Progenitor cell of endocrine pancreas (in vitro differentiated cells): ENCODE data around the gene CDH6. TPM values are rescaled to one million over a fixed set of nuclear protein-coding genes. Genes with fewer than 3 reads are reported as not detected.

Experiments used
- DNase-seq: peaks from one replicate; pipeline ENCODE4 v3.0.0; 2021; ENCODE audit warnings: low spot score; ENCODE audit not compliant: unreplicated experiment
- H3K27ac Mint-ChIP-seq: 2 replicates; pipeline ENCODE4 v1.8.0; 2021; ENCODE audit warnings: mild to moderate bottlenecking, moderate library complexity, mixed read lengths
- H3K27me3 Mint-ChIP-seq: 2 replicates; pipeline ENCODE4 v1.8.0; 2021; ENCODE audit warnings: mixed read lengths
- H3K36me3 Mint-ChIP-seq: 2 replicates; pipeline ENCODE4 v1.8.0; 2022; ENCODE audit warnings: mixed read lengths; ENCODE audit not compliant: insufficient read depth
- H3K4me1 Mint-ChIP-seq: 2 replicates; pipeline ENCODE4 v1.8.0; 2021; ENCODE audit warnings: low read depth, mixed read lengths
- H3K4me3 Mint-ChIP-seq: 2 replicates; pipeline ENCODE4 v1.8.0; 2021; ENCODE audit warnings: low read depth, mild to moderate bottlenecking, moderate library complexity, mixed read lengths
- H3K9me3 Mint-ChIP-seq: 2 replicates; pipeline ENCODE4 v1.8.0; 2021; ENCODE audit warnings: low read depth, mixed read lengths
- total RNA-seq: library from RNA; stranded (reverse); gene quantifications from 2 replicates; pipeline ENCODE4 v1.2.1, GENCODE V29; 2021
- TF ChIP-seq, protein P1 (sequence below): fragments of 200-600 bp; sonication (generic); IDR thresholded peaks from one replicate; pipeline ENCODE4 v1.5.0; 2021; ENCODE audit warnings: antibody characterized with exemption, mild to moderate bottlenecking; ENCODE audit not compliant: unreplicated experiment

The CDH6 gene
- total RNA-seq, 1 donor from 2014 or later, result 132 TPM

GRCh38 chr5:31187591-31187990, 5.9 kb upstream of the CDH6 start:
- TF ChIP-seq, protein P1, sequence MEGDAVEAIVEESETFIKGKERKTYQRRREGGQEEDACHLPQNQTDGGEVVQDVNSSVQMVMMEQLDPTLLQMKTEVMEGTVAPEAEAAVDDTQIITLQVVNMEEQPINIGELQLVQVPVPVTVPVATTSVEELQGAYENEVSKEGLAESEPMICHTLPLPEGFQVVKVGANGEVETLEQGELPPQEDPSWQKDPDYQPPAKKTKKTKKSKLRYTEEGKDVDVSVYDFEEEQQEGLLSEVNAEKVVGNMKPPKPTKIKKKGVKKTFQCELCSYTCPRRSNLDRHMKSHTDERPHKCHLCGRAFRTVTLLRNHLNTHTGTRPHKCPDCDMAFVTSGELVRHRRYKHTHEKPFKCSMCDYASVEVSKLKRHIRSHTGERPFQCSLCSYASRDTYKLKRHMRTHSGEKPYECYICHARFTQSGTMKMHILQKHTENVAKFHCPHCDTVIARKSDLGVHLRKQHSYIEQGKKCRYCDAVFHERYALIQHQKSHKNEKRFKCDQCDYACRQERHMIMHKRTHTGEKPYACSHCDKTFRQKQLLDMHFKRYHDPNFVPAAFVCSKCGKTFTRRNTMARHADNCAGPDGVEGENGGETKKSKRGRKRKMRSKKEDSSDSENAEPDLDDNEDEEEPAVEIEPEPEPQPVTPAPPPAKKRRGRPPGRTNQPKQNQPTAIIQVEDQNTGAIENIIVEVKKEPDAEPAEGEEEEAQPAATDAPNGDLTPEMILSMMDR, result no peak
- DNase-seq, result no peak
- Mint-ChIP-seq H3K27ac (no peak overlapping the region), H3K4me1 (peaks cover 8% of the 10 kb centered on the region), H3K27me3 (no peaks in the 10 kb centered on the region), H3K9me3 (peaks cover 11% of the 10 kb centered on the region), H3K36me3 (no peaks in the 10 kb centered on the region), H3K4me3 (no peak overlapping the region)

- H3K4me1 Mint-ChIP-seq, result peaks cover 33% of the 10 kb centered on the region
- no peaks in the 10 kb centered on the region for H3K36me3 Mint-ChIP-seq
- no peak for DNase-seq
- no peaks in the 10 kb centered on the region for H3K27me3 Mint-ChIP-seq
- TF ChIP-seq, protein P1, result no peak
- no peak overlapping the region for H3K27ac Mint-ChIP-seq
- no peaks in the 10 kb centered on the region for H3K9me3 Mint-ChIP-seq
- no peak overlapping the region for H3K4me3 Mint-ChIP-seq
Measured at GRCh38 chr5:31192442-31192841, 1.0 kb upstream of the CDH6 start.

DNA sequence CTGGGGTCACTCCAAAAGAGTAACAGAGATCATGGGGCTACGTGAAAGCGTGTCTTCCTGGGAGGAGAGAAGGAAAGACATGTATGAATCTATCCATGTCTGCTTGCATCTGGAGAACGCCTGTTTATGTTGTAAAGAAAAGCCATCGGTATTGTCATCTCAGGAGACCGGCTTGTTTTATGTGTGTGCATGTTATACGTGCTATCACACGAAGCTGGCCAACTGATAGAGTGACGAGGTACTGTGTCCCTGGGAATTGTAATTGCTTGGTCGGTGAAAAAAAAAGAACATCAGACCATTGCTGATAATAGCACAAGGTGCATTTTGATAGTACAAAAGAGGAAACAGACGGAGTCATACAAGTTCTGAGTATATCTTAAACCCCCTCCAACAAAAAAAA, 370 bp upstream of the CDH6 start:
- H3K4me1 Mint-ChIP-seq, result peaks cover 37% of the 10 kb centered on the region
- H3K27ac Mint-ChIP-seq, result peak overlapping the region; percentile 95
- no peaks in the 10 kb centered on the region for H3K27me3 Mint-ChIP-seq
- peak overlapping the region; percentile 95 for H3K4me3 Mint-ChIP-seq
- DNase-seq, result no peak
- TF ChIP-seq, protein P1, result no peak
- H3K9me3 Mint-ChIP-seq, result no peaks in the 10 kb centered on the region
- no peaks in the 10 kb centered on the region for H3K36me3 Mint-ChIP-seq

DNA sequence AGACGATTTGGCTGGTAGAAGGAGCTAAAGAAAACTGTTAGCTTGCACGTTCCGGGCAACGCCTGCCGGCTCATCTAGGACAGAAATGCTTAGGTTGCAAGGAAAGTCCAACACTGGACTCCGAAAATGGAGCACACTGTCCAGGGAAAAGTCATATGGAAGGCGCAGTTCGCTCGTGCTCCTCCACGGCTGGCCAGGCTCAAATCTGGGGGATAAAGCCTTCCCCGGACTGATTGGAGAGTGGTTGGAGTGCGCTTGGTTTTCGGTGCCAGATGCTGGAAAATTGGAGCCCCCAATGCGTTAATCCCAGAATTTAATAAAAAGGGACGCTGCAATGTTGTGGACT, 955 bp downstream of the CDH6 start:
- peaks cover 37% of the 10 kb centered on the region for H3K4me1 Mint-ChIP-seq
- peak overlapping the region; percentile 83 for H3K27ac Mint-ChIP-seq
- H3K27me3 Mint-ChIP-seq, result no peaks in the 10 kb centered on the region
- no peaks in the 10 kb centered on the region for H3K36me3 Mint-ChIP-seq
- TF ChIP-seq, protein P1, result no peak
- peak overlapping the region; percentile 95 for H3K4me3 Mint-ChIP-seq
- no peaks in the 10 kb centered on the region for H3K9me3 Mint-ChIP-seq
- no peak for DNase-seq

GRCh38 chr5:31194892-31195555, 1.5 kb downstream of the CDH6 start:
- TF ChIP-seq, protein P1, result no peak
- H3K27ac Mint-ChIP-seq, result peak overlapping the region; percentile 83
- H3K4me1 Mint-ChIP-seq, result peaks cover 41% of the 10 kb centered on the region
- H3K36me3 Mint-ChIP-seq, result no peaks in the 10 kb centered on the region
- H3K4me3 Mint-ChIP-seq, result peak overlapping the region; percentile 95
- H3K9me3 Mint-ChIP-seq, result no peaks in the 10 kb centered on the region
- H3K27me3 Mint-ChIP-seq, result no peaks in the 10 kb centered on the region
- DNase-seq, result no peak
